ENCODE measurements around the gene EVX2.

The EVX2 gene

DNA sequence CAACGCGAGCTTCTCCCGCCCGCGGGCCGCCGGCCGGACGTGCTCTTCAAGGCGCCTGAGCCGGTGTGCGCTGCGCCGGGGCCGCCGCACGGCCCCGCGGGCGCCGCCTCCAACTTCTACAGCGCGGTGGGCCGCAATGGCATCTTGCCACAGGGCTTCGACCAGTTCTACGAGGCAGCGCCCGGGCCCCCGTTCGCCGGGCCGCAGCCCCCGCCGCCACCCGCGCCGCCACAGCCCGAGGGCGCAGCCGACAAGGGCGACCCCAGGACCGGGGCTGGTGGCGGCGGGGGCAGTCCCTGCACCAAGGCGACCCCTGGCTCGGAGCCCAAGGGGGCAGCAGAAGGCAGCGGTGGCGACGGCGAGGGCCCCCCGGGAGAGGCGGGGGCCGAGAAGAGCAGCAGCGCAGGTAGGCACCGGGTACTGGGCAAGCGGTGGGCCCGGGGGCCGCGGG lies 24.0 kb upstream of the EVX2 start:
- DNase-seq (ENCODE audit: low spot score), result no peak

GRCh38 chr2:176106581-176107539 lies 23.1 kb upstream of the EVX2 start, which contains the start of gene HOXD11:
Gene HOXD11 (plus strand): TSS chr2:176107280. CDS start chr2:176107356, 76 bp downstream.
- no peak for DNase-seq (ENCODE audit: low spot score)

- no peak for DNase-seq (ENCODE audit: low spot score)
These were observed 22.2 kb upstream of the EVX2 start for GRCh38 chr2:176105730-176106580.

GRCh38 chr2:176105078-176105729 lies 21.4 kb upstream of the EVX2 start:
- no peak for DNase-seq (ENCODE audit: low spot score)

GRCh38 chr2:176104316-176105077 lies 20.7 kb upstream of the EVX2 start:
- no peak for DNase-seq (ENCODE audit: low spot score)

- no peak for DNase-seq (ENCODE audit: low spot score)
These were observed 20.1 kb upstream of the EVX2 start for GRCh38 chr2:176103742-176104315.

GRCh38 chr2:176103194-176103593 lies 19.4 kb upstream of the EVX2 start:
- no peak for DNase-seq (ENCODE audit: low spot score)

GRCh38 chr2:176102309-176102866 lies 18.6 kb upstream of the EVX2 start:
- no peak for DNase-seq (ENCODE audit: low spot score)

GRCh38 chr2:176101842-176102241 lies 18.1 kb upstream of the EVX2 start:
- no peak for DNase-seq (ENCODE audit: low spot score)

- no peak for DNase-seq (ENCODE audit: low spot score)
These were observed 17.6 kb upstream of the EVX2 start for GRCh38 chr2:176101216-176101830.

- DNase-seq (ENCODE audit: low spot score), result no peak
These were observed 16.9 kb upstream of the EVX2 start for GRCh38 chr2:176100547-176101140.

GRCh38 chr2:176099728-176100546 lies 16.2 kb upstream of the EVX2 start, which contains the start of gene HOXD12:
Gene HOXD12 (plus strand): TSS chr2:176099795. CDS start chr2:176099802, 7 bp downstream.
- no peak for DNase-seq (ENCODE audit: low spot score)

- no peak for DNase-seq (ENCODE audit: low spot score)
These were observed 15.5 kb upstream of the EVX2 start for GRCh38 chr2:176099159-176099727.

DNA sequence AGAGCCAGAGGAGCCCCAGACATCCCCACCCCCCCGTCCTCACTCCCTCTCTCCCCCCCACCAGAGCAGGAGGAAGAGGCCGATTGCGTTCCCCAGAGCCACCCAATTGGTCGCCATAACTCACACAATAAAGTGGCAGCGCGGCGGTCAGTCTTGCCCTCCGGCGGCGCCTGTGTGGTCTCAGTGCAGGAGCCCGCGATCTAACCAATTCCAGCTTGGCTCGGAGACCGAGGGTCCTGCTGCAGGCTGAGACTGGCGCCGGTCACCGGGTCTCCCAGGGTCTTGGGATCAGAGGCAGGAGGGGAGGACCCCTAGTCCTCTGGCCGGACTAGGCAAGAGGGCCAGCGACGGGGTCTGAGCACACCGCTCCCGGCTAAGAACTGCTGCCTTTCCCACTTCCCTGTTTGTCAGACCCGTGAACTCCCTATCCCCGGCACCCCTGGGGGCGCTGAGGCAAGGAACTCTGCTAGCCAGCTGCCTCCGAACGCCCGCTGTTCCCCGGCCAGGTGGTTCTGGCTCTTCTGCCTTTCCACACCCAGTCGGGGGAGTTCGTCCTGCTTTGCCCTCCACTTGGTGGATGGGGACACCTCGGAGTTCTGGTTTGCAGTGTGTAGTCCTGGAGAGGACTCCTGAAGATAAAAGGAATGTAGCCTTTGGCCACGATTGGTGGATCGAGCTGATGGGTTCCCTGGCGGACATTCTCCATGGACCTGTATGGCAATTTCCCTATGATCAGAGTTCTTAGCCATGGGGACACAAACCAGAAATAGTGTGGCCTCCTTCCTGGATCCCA lies 14.8 kb upstream of the EVX2 start:
- no peak for DNase-seq (ENCODE audit: low spot score)

DNA sequence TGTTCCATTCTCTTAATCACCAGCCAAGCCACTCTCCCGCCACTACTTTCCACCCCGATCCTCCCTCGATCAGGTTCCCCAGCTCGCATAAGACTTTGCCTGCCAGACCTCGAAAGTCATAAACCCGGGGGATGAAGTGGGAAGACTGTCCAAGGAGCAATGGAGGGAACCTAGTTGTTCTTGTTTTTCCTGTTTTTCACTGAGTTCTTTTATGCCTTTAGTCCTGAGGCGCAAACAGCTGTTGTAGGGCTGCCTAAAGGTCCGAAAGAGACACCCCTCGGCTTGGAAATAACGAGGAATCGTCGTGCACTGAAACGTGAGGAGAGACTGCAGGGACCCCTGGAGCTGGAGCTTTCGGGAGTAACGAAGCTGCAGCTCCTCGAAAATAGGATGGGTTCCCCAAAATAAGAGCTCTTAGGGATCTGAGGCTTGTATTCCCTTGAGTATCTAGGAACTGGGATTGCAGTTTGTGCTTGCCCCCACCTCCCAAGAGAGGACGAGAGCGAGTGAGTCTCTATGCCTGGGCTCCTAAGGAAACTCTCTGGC lies 14.1 kb upstream of the EVX2 start:
- no peak for DNase-seq (ENCODE audit: low spot score)

DNA sequence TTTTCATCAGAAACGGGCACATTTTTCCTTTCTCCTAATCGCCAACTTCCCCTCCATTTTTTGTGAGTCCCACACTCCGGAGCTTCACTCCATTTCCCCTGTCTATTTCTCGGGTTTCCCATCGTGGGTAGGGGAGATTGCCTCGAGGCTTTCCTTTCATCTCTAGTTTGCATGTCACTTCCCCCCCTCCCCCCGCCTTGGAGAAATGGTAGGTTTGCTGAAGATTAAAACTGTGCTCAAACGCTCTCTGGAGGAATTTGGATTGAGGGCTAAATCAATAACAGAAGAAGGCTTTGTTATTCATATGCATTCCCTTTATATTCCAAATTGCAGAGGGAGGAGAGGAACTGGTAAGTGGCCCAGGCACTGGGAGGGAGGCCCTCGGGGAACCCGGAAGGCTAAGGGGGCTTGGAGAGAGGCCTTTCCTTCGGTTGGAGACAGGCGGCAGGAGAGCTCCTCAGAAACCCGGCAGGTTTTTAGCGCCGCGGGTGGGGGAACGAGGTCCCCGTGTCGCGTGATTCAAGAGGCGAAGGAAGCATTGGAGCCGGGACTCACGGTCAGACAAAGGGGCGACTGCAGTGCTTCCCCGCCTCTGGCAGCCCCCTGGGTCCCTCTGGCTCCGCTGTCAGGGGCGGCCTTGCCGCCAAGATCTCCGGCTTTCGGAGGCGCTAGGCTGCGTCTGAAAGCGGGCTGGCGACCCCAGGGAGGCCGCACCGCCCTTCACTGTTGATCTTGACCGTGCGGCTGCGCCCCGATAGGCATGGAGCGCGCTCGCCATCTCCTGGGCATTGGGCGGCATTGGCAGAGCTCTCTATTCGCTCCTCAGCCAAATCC lies 13.4 kb upstream of the EVX2 start:
- peak; percentile 46 for DNase-seq (ENCODE audit: low spot score)

Measured in kidney capillary endothelial cell (primary cell).